Neuronal stem cell (in vitro differentiated cells): Measurements from ENCODE around the gene HOXB1.

Experiments
- DNase-seq: peaks from one replicate; pipeline ENCODE4 v3.0.0-alpha.2; 2013; ENCODE audit warnings: low spot score
- H2AFZ ChIP-seq: one replicate; pipeline ENCODE4 v1.6.1; 2013; ENCODE audit warnings: mild to moderate bottlenecking, low read length, inconsistent platforms
- H2AK5ac ChIP-seq: 2 replicates; pipeline ENCODE4 v1.6.1; 2013; ENCODE audit warnings: low read depth, mild to moderate bottlenecking, inconsistent platforms, low read length, moderate library complexity, mixed read lengths
- H2BK120ac ChIP-seq: 2 replicates; pipeline ENCODE4 v1.6.1; 2013; ENCODE audit warnings: low read depth, mild to moderate bottlenecking, inconsistent platforms, low read length, moderate library complexity, mixed read lengths
- H2BK12ac ChIP-seq: one replicate; pipeline ENCODE4 v1.6.1; 2013; ENCODE audit warnings: low read length, inconsistent platforms
- H2BK15ac ChIP-seq: 2 replicates; pipeline ENCODE4 v1.6.1; 2013; ENCODE audit warnings: mild to moderate bottlenecking, low read length, inconsistent platforms, mixed read lengths
- H2BK5ac ChIP-seq: one replicate; pipeline ENCODE4 v1.6.1; 2013; ENCODE audit warnings: inconsistent platforms, mild to moderate bottlenecking, low read length, moderate library complexity
- H3K14ac ChIP-seq: one replicate; pipeline ENCODE4 v1.6.1; 2013; ENCODE audit warnings: low read length, inconsistent platforms
- H3K18ac ChIP-seq: 2 replicates; pipeline ENCODE4 v1.6.1; 2013; ENCODE audit warnings: low read length, inconsistent platforms
- H3K23ac ChIP-seq: 2 replicates; pipeline ENCODE4 v1.6.1; 2013; ENCODE audit warnings: low read depth, mild to moderate bottlenecking, mixed read lengths, low read length, inconsistent platforms; ENCODE audit not compliant: poor library complexity
- H3K27ac ChIP-seq: replicated peaks from 3 replicates; pipeline ENCODE4 v1.5.1; 2013; ENCODE audit warnings: low read length, inconsistent platforms
- H3K27me3 ChIP-seq, 3 experiments: 2 replicates each; pipeline ENCODE4 v1.6.1; 2013; ENCODE audit warnings: low read length in 3 of 3, mild to moderate bottlenecking in 2 of 3, inconsistent platforms in 1 of 3, low read depth in 1 of 3, mixed read lengths in 1 of 3, moderate library complexity in 1 of 3; ENCODE audit not compliant: control insufficient read depth in 3 of 3, insufficient read depth in 3 of 3
- H3K36me3 ChIP-seq, 2 donors: replicated peaks in 1 of 2; 2 replicates each; pipeline ENCODE4 v1.6.1; 2013; ENCODE audit warnings: low read length in 2 of 2; ENCODE audit not compliant: control insufficient read depth in 2 of 2, insufficient read depth in 2 of 2
- H3K4ac ChIP-seq: 2 replicates; pipeline ENCODE4 v1.6.1; 2013; ENCODE audit warnings: inconsistent platforms, mild to moderate bottlenecking, low read length, moderate library complexity
- H3K4me1 ChIP-seq, 2 donors: 1 replicate in 1 of 2; 2 replicates in 1 of 2; pipeline ENCODE4 v1.6.1; 2013; ENCODE audit warnings: low read length in 2 of 2, low read depth in 1 of 2; ENCODE audit not compliant: control insufficient read depth in 2 of 2, insufficient read depth in 1 of 2
- H3K4me2 ChIP-seq: one replicate; pipeline ENCODE4 v1.6.1; 2013; ENCODE audit warnings: mild to moderate bottlenecking, low read length, inconsistent platforms; ENCODE audit not compliant: insufficient read depth, poor library complexity, severe bottlenecking
- H3K4me3 ChIP-seq, 2 donors: 2 replicates each; pipeline ENCODE4 v1.5.1; 2013; ENCODE audit warnings: low read length in 2 of 2, mild to moderate bottlenecking in 2 of 2, inconsistent platforms in 1 of 2, moderate library complexity in 1 of 2
- H3K79me1 ChIP-seq: one replicate; pipeline ENCODE4 v1.6.1; 2013; ENCODE audit warnings: low read depth, mild to moderate bottlenecking, inconsistent platforms, low read length, moderate library complexity
- H3K9ac ChIP-seq: one replicate; pipeline ENCODE4 v1.6.1; 2013; ENCODE audit warnings: mild to moderate bottlenecking, low read depth, low read length, inconsistent platforms; ENCODE audit not compliant: poor library complexity
- H3K9me3 ChIP-seq, 2 donors: replicated peaks in 1 of 2; 2 replicates each; pipeline versions ENCODE3 to v1.6.1; 2013; ENCODE audit warnings: low read length in 2 of 2, mild to moderate bottlenecking in 2 of 2, inconsistent platforms in 1 of 2, low read depth in 1 of 2, mixed read lengths in 1 of 2, moderate library complexity in 1 of 2; ENCODE audit not compliant: control insufficient read depth in 2 of 2, insufficient read depth in 1 of 2
- H4K8ac ChIP-seq: one replicate; pipeline ENCODE4 v1.6.1; 2013; ENCODE audit warnings: low read depth, mild to moderate bottlenecking, inconsistent platforms, low read length, moderate library complexity
- H4K91ac ChIP-seq: one replicate; pipeline ENCODE4 v1.6.1; 2013; ENCODE audit warnings: low read length, low read depth, mild to moderate bottlenecking, inconsistent platforms; ENCODE audit not compliant: poor library complexity
- WGBS, 2 donors: extraction: QIAGEN DNeasy Blood & Tissue Kit; methylation state at CpG; one replicate each; pipeline ENCODE4 v1.1.7; 2013; ENCODE audit warnings: missing lambda C conversion rate in 2 of 2, mixed read lengths in 1 of 2; ENCODE audit not compliant: insufficient read length in 2 of 2, insufficient replicate concordance in 1 of 2; ENCODE audit errors: extremely low coverage in 2 of 2; 5-methylcytosine and 5-hydroxymethylcytosine counted together

HOXB1 gene

GRCh38 chr17:48484850-48485249 is 46.0 kb downstream of the HOXB1 start:
- no peak overlapping the region for H3K4ac ChIP-seq
- no CpG with 5 or more reads among the region's 2 CpGs for WGBS, 2 donors
- DNase-seq, result no peak

GRCh38 chr17:48484256-48484655 is 46.6 kb downstream of the HOXB1 start:
- Histone ChIP-seq H2AFZ (no peak overlapping the region), H2BK15ac (no peak overlapping the region), H3K36me3 (no peaks in the 10 kb centered on the region), H2BK5ac (no peak overlapping the region), H2BK120ac (no peak overlapping the region), H3K27ac (no peak overlapping the region), H3K79me1 (no peaks in the 10 kb centered on the region), H3K4me3 (no peak overlapping the region), H3K9ac (no peak overlapping the region), H4K91ac (no peak overlapping the region), H2BK12ac (no peak overlapping the region), H3K9me3 (no peaks in the 10 kb centered on the region), H3K14ac (no peak overlapping the region), H2AK5ac (no peak overlapping the region), H3K18ac (no peak overlapping the region), H3K4me2 (no peak overlapping the region), H3K27me3 (peaks cover 0 to 12% (median 0%) of the 10 kb centered on the region in 3 experiments), H3K23ac (no peak overlapping the region), H4K8ac (no peak overlapping the region), H3K4ac (no peak overlapping the region), H3K4me1 (no peaks in the 10 kb centered on the region)
- WGBS, 2 donors, result no CpG with 5 or more reads among the region's 3 CpGs
- DNase-seq, result no peak

More at GRCh38 chr17:48484850-48485249, 46.0 kb downstream of the HOXB1 start:
- H4K8ac ChIP-seq, result no peak overlapping the region
- H3K9ac ChIP-seq, result no peak overlapping the region
- no peaks in the 10 kb centered on the region for H3K4me1 ChIP-seq
- no peaks in the 10 kb centered on the region for H3K9me3 ChIP-seq
- H3K79me1 ChIP-seq, result no peaks in the 10 kb centered on the region
- peaks cover 0 to 18% (median 0%) of the 10 kb centered on the region in 3 experiments for H3K27me3 ChIP-seq
- no peak overlapping the region for H3K27ac ChIP-seq
- no peak overlapping the region for H2AFZ ChIP-seq
- no peak overlapping the region for H4K91ac ChIP-seq
- H2BK12ac ChIP-seq, result no peak overlapping the region
- H3K36me3 ChIP-seq, result no peaks in the 10 kb centered on the region
- H3K4me2 ChIP-seq, result no peak overlapping the region
- H3K4me3 ChIP-seq, result no peak overlapping the region
- H3K14ac ChIP-seq, result no peak overlapping the region
- H2BK5ac ChIP-seq, result no peak overlapping the region
- no peak overlapping the region for H2BK120ac ChIP-seq
- H2AK5ac ChIP-seq, result no peak overlapping the region
- no peak overlapping the region for H3K18ac ChIP-seq
- no peak overlapping the region for H3K23ac ChIP-seq
- H2BK15ac ChIP-seq, result no peak overlapping the region

GRCh38 chr17:48483471-48484131 is 47.2 kb downstream of the HOXB1 start:
- H3K4me2 ChIP-seq, result no peak overlapping the region
- H3K9me3 ChIP-seq, result no peaks in the 10 kb centered on the region
- DNase-seq, result no peak
- no peak overlapping the region for H3K4me3 ChIP-seq
- no peak overlapping the region for H3K4ac ChIP-seq
- no CpG with 5 or more reads among the region's 6 CpGs for WGBS, 2 donors
- no peak overlapping the region for H2BK5ac ChIP-seq
- H3K14ac ChIP-seq, result no peak overlapping the region
- no peaks in the 10 kb centered on the region for H3K79me1 ChIP-seq
- no peak overlapping the region for H4K91ac ChIP-seq
- H2AFZ ChIP-seq, result no peak overlapping the region
- no peak overlapping the region for H3K23ac ChIP-seq
- no peaks in the 10 kb centered on the region for H3K36me3 ChIP-seq
- no peak overlapping the region for H3K18ac ChIP-seq
- no peak overlapping the region for H2AK5ac ChIP-seq
- no peak overlapping the region for H2BK12ac ChIP-seq
- no peak overlapping the region for H4K8ac ChIP-seq
- no peak overlapping the region for H3K9ac ChIP-seq
- no peak overlapping the region for H2BK120ac ChIP-seq
- peaks cover 0 to 6% (median 0%) of the 10 kb centered on the region in 3 experiments for H3K27me3 ChIP-seq
- H3K27ac ChIP-seq, result no peak overlapping the region
- H2BK15ac ChIP-seq, result no peak overlapping the region
- no peaks in the 10 kb centered on the region for H3K4me1 ChIP-seq

GRCh38 chr17:48483004-48483403 is 47.8 kb downstream of the HOXB1 start:
- Histone ChIP-seq H3K27me3 (peaks cover 0 to under 1% (median 0%) of the 10 kb centered on the region in 3 experiments), H3K36me3 (no peaks in the 10 kb centered on the region), H3K9ac (no peak overlapping the region), H3K23ac (no peak overlapping the region), H2BK12ac (no peak overlapping the region), H3K18ac (no peak overlapping the region), H3K4ac (no peak overlapping the region), H3K27ac (no peak overlapping the region), H2AFZ (no peak overlapping the region), H3K4me3 (no peak overlapping the region), H3K14ac (no peak overlapping the region), H2AK5ac (no peak overlapping the region), H3K79me1 (no peaks in the 10 kb centered on the region), H2BK5ac (no peak overlapping the region), H3K4me2 (no peak overlapping the region), H3K9me3 (no peaks in the 10 kb centered on the region), H2BK15ac (no peak overlapping the region), H2BK120ac (no peak overlapping the region), H4K91ac (no peak overlapping the region), H4K8ac (no peak overlapping the region), H3K4me1 (no peaks in the 10 kb centered on the region)
- no peak for DNase-seq
- no CpG with 5 or more reads among the region's 6 CpGs for WGBS, 2 donors
